ENCODE measurements around the gene ANXA11.

ANXA11 gene

GRCh38 chr10:80206277-80206655 lies 929 bp upstream of the ANXA11 start:
- H3K4me1 ChIP-seq (ENCODE audit: control insufficient read depth, low read length), result peaks cover 35% of the 10 kb centered on the region
- TF ChIP-seq EZH2phosphoT487 (IDR thresholded peaks at IDR 0.05; ENCODE audit: borderline replicate concordance, low read length), result no peak
- TF ChIP-seq CTCF (IDR thresholded peaks at IDR 0.05; ENCODE audit: low read depth, low read length, poor library complexity, severe bottlenecking), result no peak
- 0 out of 2 replicates have a peak, but pooled peaks cover 4% of the 10 kb centered on the region for H3F3A ChIP-seq (ENCODE audit: control insufficient read depth, insufficient read depth)
- no peak overlapping the region for H3K27ac ChIP-seq (ENCODE audit: low read depth, low read length)
- H3K36me3 ChIP-seq (ENCODE audit: control insufficient read depth, low read length), result peaks cover 15% of the 10 kb centered on the region
- H3K27me3 ChIP-seq (ENCODE audit: control insufficient read depth, low read length), result no peaks in the 10 kb centered on the region
- H3K9me3 ChIP-seq (ENCODE audit: control insufficient read depth, insufficient read depth, low read length), result no peaks in the 10 kb centered on the region
- H3K79me2 ChIP-seq (ENCODE audit: control insufficient read depth, low read length), result peaks cover 40% of the 10 kb centered on the region
- H4K20me1 ChIP-seq (ENCODE audit: control insufficient read depth, insufficient read depth, low read depth, low read length), result peaks cover 5% of the 10 kb centered on the region
- no peaks in the 10 kb centered on the region for H3K9me2 ChIP-seq (replicated peaks; ENCODE audit: control insufficient read depth, low read length)
- peak overlapping the region; percentile 86 for H3K4me3 ChIP-seq (ENCODE audit: low read length)
- peak overlapping the region; percentile 89 for H3K4me2 ChIP-seq (ENCODE audit: low read length)

GRCh38 chr10:80204677-80205476 lies 460 bp downstream of the ANXA11 start:
- Histone ChIP-seq H3K4me2 (ENCODE audit: low read length) (peak overlapping the region; percentile 89), H3K36me3 (ENCODE audit: control insufficient read depth, low read length) (peaks cover 19% of the 10 kb centered on the region), H3F3A (ENCODE audit: control insufficient read depth, insufficient read depth) (0 out of 2 replicates have a peak, but pooled peaks cover 4% of the 10 kb centered on the region), H4K20me1 (ENCODE audit: control insufficient read depth, insufficient read depth, low read depth, low read length) (peaks cover 5% of the 10 kb centered on the region), H3K9me2 (replicated peaks; ENCODE audit: control insufficient read depth, low read length) (no peaks in the 10 kb centered on the region), H3K27ac (ENCODE audit: low read depth, low read length) (peak overlapping the region; percentile 35), H3K79me2 (ENCODE audit: control insufficient read depth, low read length) (peaks cover 54% of the 10 kb centered on the region), H3K4me3 (ENCODE audit: low read length) (peak overlapping the region; percentile 86), H3K9me3 (ENCODE audit: control insufficient read depth, insufficient read depth, low read length) (no peaks in the 10 kb centered on the region), H3K4me1 (ENCODE audit: control insufficient read depth, low read length) (peaks cover 35% of the 10 kb centered on the region), H3K27me3 (ENCODE audit: control insufficient read depth, low read length) (no peaks in the 10 kb centered on the region)
- no peak for TF ChIP-seq EZH2phosphoT487 (IDR thresholded peaks at IDR 0.05; ENCODE audit: borderline replicate concordance, low read length)
- no peak for TF ChIP-seq CTCF (IDR thresholded peaks at IDR 0.05; ENCODE audit: low read depth, low read length, poor library complexity, severe bottlenecking)

- H3K36me3 ChIP-seq (ENCODE audit: control insufficient read depth, low read length), result peaks cover 19% of the 10 kb centered on the region
- peak overlapping the region; percentile 86 for H3K4me3 ChIP-seq (ENCODE audit: low read length)
- peak overlapping the region; percentile 35 for H3K27ac ChIP-seq (ENCODE audit: low read depth, low read length)
- H4K20me1 ChIP-seq (ENCODE audit: control insufficient read depth, insufficient read depth, low read depth, low read length), result peaks cover 5% of the 10 kb centered on the region
- H3K4me2 ChIP-seq (ENCODE audit: low read length), result peak overlapping the region; percentile 89
- H3F3A ChIP-seq (ENCODE audit: control insufficient read depth, insufficient read depth), result 0 out of 2 replicates have a peak, but pooled peaks cover 4% of the 10 kb centered on the region
- TF ChIP-seq EZH2phosphoT487 (IDR thresholded peaks at IDR 0.05; ENCODE audit: borderline replicate concordance, low read length) (no peak), CTCF (IDR thresholded peaks at IDR 0.05; ENCODE audit: low read depth, low read length, poor library complexity, severe bottlenecking) (no peak)
- no peaks in the 10 kb centered on the region for H3K9me2 ChIP-seq (replicated peaks; ENCODE audit: control insufficient read depth, low read length)
- no peaks in the 10 kb centered on the region for H3K9me3 ChIP-seq (ENCODE audit: control insufficient read depth, insufficient read depth, low read length)
- peaks cover 62% of the 10 kb centered on the region for H3K79me2 ChIP-seq (ENCODE audit: control insufficient read depth, low read length)
- peaks cover 35% of the 10 kb centered on the region for H3K4me1 ChIP-seq (ENCODE audit: control insufficient read depth, low read length)
- H3K27me3 ChIP-seq (ENCODE audit: control insufficient read depth, low read length), result no peaks in the 10 kb centered on the region
Observed at GRCh38 chr10:80203835-80204676, 1.3 kb downstream of the ANXA11 start.

All from DOHH2 (cell line).